Measurements from ENCODE around the gene GRM3.

GRM3 gene

GRCh38 chr7:86692755-86693154, 49.0 kb downstream of the GRM3 start:
- H3K9ac ChIP-seq (ENCODE audit: low read length): no peak overlapping the region
- no peak overlapping the region for H2BK12ac ChIP-seq (ENCODE audit: low read length in 2 of 2)
- H3K4me2 ChIP-seq (ENCODE audit: low read length, poor library complexity, severe bottlenecking): no peak overlapping the region
- no peak overlapping the region for H2BK120ac ChIP-seq (ENCODE audit: low read depth, low read length)
- H2BK5ac ChIP-seq (ENCODE audit: low read depth, low read length, poor library complexity, severe bottlenecking): no peak overlapping the region
- H2AK5ac ChIP-seq (ENCODE audit: low read length, severe bottlenecking): no peak overlapping the region
- no peak overlapping the region for H3K27ac ChIP-seq (ENCODE audit: low read length, poor library complexity, severe bottlenecking)
- H3K9me3 ChIP-seq (ENCODE audit: control insufficient read depth, low read length): no peaks in the 10 kb centered on the region
- H3K79me1 ChIP-seq (replicated peaks; ENCODE audit: low read length, poor library complexity, severe bottlenecking): no peaks in the 10 kb centered on the region
- DNase-seq: no peak
- no peak overlapping the region for H2BK15ac ChIP-seq (ENCODE audit: low read depth, poor library complexity, severe bottlenecking)
- H2AFZ ChIP-seq (ENCODE audit: low read depth, low read length): no peak overlapping the region
- H4K91ac ChIP-seq (ENCODE audit: low read length): no peak overlapping the region
- H3K4ac ChIP-seq (ENCODE audit: low read depth in 1 of 2, low read length in 2 of 2): no peak overlapping the region
- no peak overlapping the region for H3K23ac ChIP-seq (ENCODE audit: low read length in 2 of 2)
- no peaks in the 10 kb centered on the region for H3K4me1 ChIP-seq (ENCODE audit: control insufficient read depth, insufficient read depth, low read depth, low read length)
- no peak overlapping the region for H4K8ac ChIP-seq (ENCODE audit: low read length)
- no peak overlapping the region for H3K4me3 ChIP-seq (ENCODE audit: insufficient read depth in 1 of 2, low read depth in 1 of 2, low read length in 2 of 2)
- no peak overlapping the region for H3K14ac ChIP-seq (ENCODE audit: low read length in 2 of 2)
- H3K27me3 ChIP-seq (ENCODE audit: control insufficient read depth in 1 of 2, insufficient read depth in 1 of 2, low read length in 2 of 2): no peaks in the 10 kb centered on the region
- 64% methylated on average over 1 of the region's 2 CpGs for WGBS
- no peaks in the 10 kb centered on the region for H3K36me3 ChIP-seq (ENCODE audit: control insufficient read depth in 1 of 2, insufficient read depth in 2 of 2, low read depth in 1 of 2, low read length in 2 of 2)
- no peak overlapping the region for H3K18ac ChIP-seq (ENCODE audit: low read depth in 1 of 2, low read length in 2 of 2)

DNA sequence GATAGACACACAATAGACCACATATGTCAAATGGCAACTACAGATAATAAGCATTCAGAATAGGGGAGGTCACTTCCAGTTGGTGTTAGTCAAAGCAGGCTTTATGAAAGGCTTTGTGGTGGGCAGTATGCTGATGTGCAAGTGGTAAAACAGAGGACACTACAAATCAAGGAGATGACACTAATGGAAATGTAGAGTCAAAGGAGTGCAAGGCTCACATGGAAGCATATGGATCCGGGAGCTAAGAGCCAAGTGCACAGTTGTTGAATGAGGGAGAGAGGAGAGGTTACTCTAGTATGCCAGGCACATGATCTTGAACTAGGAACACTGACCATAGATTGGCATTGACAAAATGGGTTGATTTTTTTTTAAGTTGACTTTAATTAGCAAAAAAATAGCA, 62.7 kb downstream of the GRM3 start:
- Histone ChIP-seq H3K36me3 (ENCODE audit: control insufficient read depth in 1 of 2, insufficient read depth in 2 of 2, low read depth in 1 of 2, low read length in 2 of 2) (no peaks in the 10 kb centered on the region), H2AFZ (ENCODE audit: low read depth, low read length) (no peak overlapping the region), H3K27ac (ENCODE audit: low read length, poor library complexity, severe bottlenecking) (no peak overlapping the region), H4K8ac (ENCODE audit: low read length) (no peak overlapping the region), H3K4ac (ENCODE audit: low read depth in 1 of 2, low read length in 2 of 2) (no peak overlapping the region), H3K4me1 (ENCODE audit: control insufficient read depth, insufficient read depth, low read depth, low read length) (no peaks in the 10 kb centered on the region), H3K9ac (ENCODE audit: low read length) (no peak overlapping the region), H3K4me2 (ENCODE audit: low read length, poor library complexity, severe bottlenecking) (no peak overlapping the region), H2BK12ac (ENCODE audit: low read length in 2 of 2) (no peak overlapping the region), H3K14ac (ENCODE audit: low read length in 2 of 2) (no peak overlapping the region), H4K91ac (ENCODE audit: low read length) (no peak overlapping the region), H3K4me3 (ENCODE audit: insufficient read depth in 1 of 2, low read depth in 1 of 2, low read length in 2 of 2) (no peak overlapping the region), H3K18ac (ENCODE audit: low read depth in 1 of 2, low read length in 2 of 2) (no peak overlapping the region), H3K79me1 (replicated peaks; ENCODE audit: low read length, poor library complexity, severe bottlenecking) (no peaks in the 10 kb centered on the region), H2AK5ac (ENCODE audit: low read length, severe bottlenecking) (no peak overlapping the region), H3K9me3 (ENCODE audit: control insufficient read depth, low read length) (no peaks in the 10 kb centered on the region), H2BK120ac (ENCODE audit: low read depth, low read length) (no peak overlapping the region), H2BK15ac (ENCODE audit: low read depth, poor library complexity, severe bottlenecking) (no peak overlapping the region), H3K23ac (ENCODE audit: low read length in 2 of 2) (no peak overlapping the region), H2BK5ac (ENCODE audit: low read depth, low read length, poor library complexity, severe bottlenecking) (no peak overlapping the region), H3K27me3 (ENCODE audit: control insufficient read depth in 1 of 2, insufficient read depth in 1 of 2, low read length in 2 of 2) (no peaks in the 10 kb centered on the region)
- 63% methylated on average over 1 of the region's 1 CpG for WGBS
- DNase-seq: no peak

GRCh38 chr7:86708031-86708680, 64.4 kb downstream of the GRM3 start:
- Histone ChIP-seq H3K4me1 (ENCODE audit: control insufficient read depth, insufficient read depth, low read depth, low read length) (no peaks in the 10 kb centered on the region), H3K9me3 (ENCODE audit: control insufficient read depth, low read length) (no peaks in the 10 kb centered on the region), H3K18ac (ENCODE audit: low read depth in 1 of 2, low read length in 2 of 2) (no peak overlapping the region), H3K9ac (ENCODE audit: low read length) (no peak overlapping the region), H2BK12ac (ENCODE audit: low read length in 2 of 2) (no peak overlapping the region), H4K91ac (ENCODE audit: low read length) (no peak overlapping the region), H2BK15ac (ENCODE audit: low read depth, poor library complexity, severe bottlenecking) (no peak overlapping the region), H3K27me3 (ENCODE audit: control insufficient read depth in 1 of 2, insufficient read depth in 1 of 2, low read length in 2 of 2) (no peaks in the 10 kb centered on the region), H2BK5ac (ENCODE audit: low read depth, low read length, poor library complexity, severe bottlenecking) (no peak overlapping the region), H3K4ac (ENCODE audit: low read depth in 1 of 2, low read length in 2 of 2) (no peak overlapping the region), H3K23ac (ENCODE audit: low read length in 2 of 2) (no peak overlapping the region), H3K36me3 (ENCODE audit: control insufficient read depth in 1 of 2, insufficient read depth in 2 of 2, low read depth in 1 of 2, low read length in 2 of 2) (no peaks in the 10 kb centered on the region), H4K8ac (ENCODE audit: low read length) (no peak overlapping the region), H3K14ac (ENCODE audit: low read length in 2 of 2) (no peak overlapping the region), H3K4me3 (ENCODE audit: insufficient read depth in 1 of 2, low read depth in 1 of 2, low read length in 2 of 2) (no peak overlapping the region), H2AFZ (ENCODE audit: low read depth, low read length) (no peak overlapping the region), H2AK5ac (ENCODE audit: low read length, severe bottlenecking) (no peak overlapping the region), H2BK120ac (ENCODE audit: low read depth, low read length) (no peak overlapping the region), H3K4me2 (ENCODE audit: low read length, poor library complexity, severe bottlenecking) (no peak overlapping the region), H3K27ac (ENCODE audit: low read length, poor library complexity, severe bottlenecking) (no peak overlapping the region), H3K79me1 (replicated peaks; ENCODE audit: low read length, poor library complexity, severe bottlenecking) (no peaks in the 10 kb centered on the region)
- WGBS: 57% methylated on average over 6 of the region's 6 CpGs
- no peak for DNase-seq

GRCh38 chr7:86720306-86720705, 76.6 kb downstream of the GRM3 start:
- Histone ChIP-seq H3K4me1 (ENCODE audit: control insufficient read depth, insufficient read depth, low read depth, low read length) (no peaks in the 10 kb centered on the region), H2BK12ac (ENCODE audit: low read length in 2 of 2) (no peak overlapping the region)
- 89% methylated on average over 1 of the region's 1 CpG for WGBS

More at GRCh38 chr7:86720306-86720705, 76.6 kb downstream of the GRM3 start:
- no peak overlapping the region for H4K8ac ChIP-seq (ENCODE audit: low read length)
- no peak overlapping the region for H2BK15ac ChIP-seq (ENCODE audit: low read depth, poor library complexity, severe bottlenecking)
- no peaks in the 10 kb centered on the region for H3K36me3 ChIP-seq (ENCODE audit: control insufficient read depth in 1 of 2, insufficient read depth in 2 of 2, low read depth in 1 of 2, low read length in 2 of 2)
- no peaks in the 10 kb centered on the region for H3K9me3 ChIP-seq (ENCODE audit: control insufficient read depth, low read length)
- no peak overlapping the region for H3K4me3 ChIP-seq (ENCODE audit: insufficient read depth in 1 of 2, low read depth in 1 of 2, low read length in 2 of 2)
- DNase-seq: no peak
- H3K4ac ChIP-seq (ENCODE audit: low read depth in 1 of 2, low read length in 2 of 2): no peak overlapping the region
- no peaks in the 10 kb centered on the region for H3K79me1 ChIP-seq (replicated peaks; ENCODE audit: low read length, poor library complexity, severe bottlenecking)
- H3K9ac ChIP-seq (ENCODE audit: low read length): no peak overlapping the region
- H3K23ac ChIP-seq (ENCODE audit: low read length in 2 of 2): no peak overlapping the region
- H3K27ac ChIP-seq (ENCODE audit: low read length, poor library complexity, severe bottlenecking): no peak overlapping the region
- no peak overlapping the region for H2AK5ac ChIP-seq (ENCODE audit: low read length, severe bottlenecking)
- no peak overlapping the region for H2AFZ ChIP-seq (ENCODE audit: low read depth, low read length)
- H4K91ac ChIP-seq (ENCODE audit: low read length): no peak overlapping the region
- H2BK120ac ChIP-seq (ENCODE audit: low read depth, low read length): no peak overlapping the region
- H3K14ac ChIP-seq (ENCODE audit: low read length in 2 of 2): no peak overlapping the region
- H3K18ac ChIP-seq (ENCODE audit: low read depth in 1 of 2, low read length in 2 of 2): no peak overlapping the region
- no peak overlapping the region for H2BK5ac ChIP-seq (ENCODE audit: low read depth, low read length, poor library complexity, severe bottlenecking)
- no peak overlapping the region for H3K4me2 ChIP-seq (ENCODE audit: low read length, poor library complexity, severe bottlenecking)
- H3K27me3 ChIP-seq (ENCODE audit: control insufficient read depth in 1 of 2, insufficient read depth in 1 of 2, low read length in 2 of 2): no peaks in the 10 kb centered on the region

All from mesenchymal stem cell (in vitro differentiated cells and primary cell).